GM12875 (cell line): ENCODE measurements around the gene PTPN4.

Experiments
- H3K4me3 ChIP-seq: one replicate; pipeline ENCODE4 v1.5.1; 2011; ENCODE audit warnings: low read depth, low read length, control low read depth
- CTCF ChIP-seq: IDR thresholded peaks from 2 replicates; pipeline ENCODE4 v1.5.1; 2011; ENCODE audit warnings: low read depth, mild to moderate bottlenecking, control low read depth, inconsistent platforms, low read length, moderate library complexity, borderline replicate concordance; ENCODE audit not compliant: insufficient read depth

PTPN4 gene

GRCh38 chr2:119827866-119828507 lies 68.3 kb downstream of the PTPN4 start:
- no peak for TF ChIP-seq CTCF
- H3K4me3 ChIP-seq: no peak overlapping the region

GRCh38 chr2:119836455-119837142 lies 76.9 kb downstream of the PTPN4 start:
- no peak for TF ChIP-seq CTCF
- H3K4me3 ChIP-seq: no peak overlapping the region

- no peak for TF ChIP-seq CTCF
- no peak overlapping the region for H3K4me3 ChIP-seq
Observed at GRCh38 chr2:119837350-119837749, 77.6 kb downstream of the PTPN4 start.

GRCh38 chr2:119837759-119838158 lies 78.0 kb downstream of the PTPN4 start:
- TF ChIP-seq CTCF: no peak
- no peak overlapping the region for H3K4me3 ChIP-seq

GRCh38 chr2:119838179-119838578 lies 78.5 kb downstream of the PTPN4 start:
- no peak overlapping the region for H3K4me3 ChIP-seq
- no peak for TF ChIP-seq CTCF

- H3K4me3 ChIP-seq: no peak overlapping the region
- TF ChIP-seq CTCF: no peak
Observed at GRCh38 chr2:119841550-119841949, 81.8 kb downstream of the PTPN4 start.

- no peak overlapping the region for H3K4me3 ChIP-seq
- no peak for TF ChIP-seq CTCF
Observed at GRCh38 chr2:119846021-119846420, 86.3 kb downstream of the PTPN4 start.
